Measurements from ENCODE around the gene TTLL5. TPM values are rescaled to one million over a fixed set of nuclear protein-coding genes. Genes with fewer than 3 reads are reported as not detected.
A peak's percentile ranks its signal among the peaks of the same experiment; 100 is the strongest.

The TTLL5 gene
- total RNA-seq, 1 donor from 2014 or later: 12.2 TPM

DNA sequence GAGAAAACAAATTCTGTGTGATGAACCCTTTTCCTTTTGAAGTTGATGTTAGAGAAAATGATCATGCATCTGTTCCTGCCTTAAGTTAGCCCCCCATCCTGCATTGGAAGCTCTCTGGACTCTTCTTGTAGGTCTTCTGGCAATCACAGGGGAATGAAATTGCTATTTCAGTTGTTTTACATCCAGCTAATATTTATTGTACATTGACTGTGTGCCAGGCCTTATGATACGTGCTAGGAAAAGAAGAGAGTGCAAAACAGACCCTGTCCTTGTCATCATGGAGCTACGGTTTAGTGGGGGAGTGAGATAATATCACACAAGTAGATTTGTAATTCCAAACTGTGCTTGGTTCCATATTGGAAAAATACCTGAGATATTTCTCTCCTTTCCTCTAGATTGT is 202.2 kb downstream of the TTLL5 start:
- DNase-seq (ENCODE audit: low read depth): no peak

DNA sequence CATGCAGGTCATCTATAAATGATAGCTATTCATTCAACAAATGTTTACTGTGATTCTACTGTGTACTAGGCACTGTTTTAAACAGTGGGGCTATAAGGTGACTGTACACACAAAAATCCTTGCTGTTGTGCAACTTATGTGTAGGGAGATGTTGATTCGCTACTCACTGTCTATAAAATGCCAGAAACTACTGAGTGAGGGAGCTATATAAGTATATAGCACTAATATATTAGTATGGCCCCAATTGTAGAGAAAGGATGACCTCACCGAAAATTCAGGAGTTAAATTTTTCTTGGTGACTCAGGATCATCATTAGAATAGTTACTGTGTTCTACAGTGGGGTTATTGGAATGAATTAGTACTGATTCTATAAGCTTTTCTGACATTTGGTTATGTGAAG is 203.3 kb downstream of the TTLL5 start:
- no peak for DNase-seq (ENCODE audit: low read depth)

- no peak for DNase-seq (ENCODE audit: low read depth)
Measured at GRCh38 chr14:75865531-75865930, 204.5 kb downstream of the TTLL5 start.

DNA sequence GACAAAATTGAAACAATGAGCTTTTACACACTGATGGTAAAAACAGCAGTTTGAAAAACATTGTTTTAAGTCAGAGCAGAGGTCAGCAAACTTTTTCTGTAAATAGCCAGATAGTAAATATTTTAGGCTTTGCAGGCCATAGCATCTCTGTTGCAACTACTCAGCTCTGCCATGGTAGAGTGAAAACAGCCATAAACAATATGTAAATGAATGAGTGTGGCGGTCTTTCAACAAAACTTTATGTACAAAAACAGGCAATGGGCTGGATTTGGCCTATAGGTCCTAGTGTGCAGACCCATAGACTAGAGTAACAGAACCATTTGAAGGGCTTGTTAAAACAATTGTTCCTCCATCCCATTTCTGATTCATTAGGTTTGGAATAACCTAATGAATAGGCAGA is 205.9 kb downstream of the TTLL5 start:
- no peak for DNase-seq (ENCODE audit: low read depth)

GRCh38 chr14:75871181-75871880 is 210.3 kb downstream of the TTLL5 start:
- DNase-seq (ENCODE audit: low read depth): peak; percentile 85

GRCh38 chr14:75875958-75876357 is 214.9 kb downstream of the TTLL5 start:
- peak; percentile 84 for DNase-seq (ENCODE audit: low read depth)

GRCh38 chr14:75876530-75876929 is 215.5 kb downstream of the TTLL5 start:
- DNase-seq (ENCODE audit: low read depth): no peak

- peak; percentile 47 for DNase-seq (ENCODE audit: low read depth)
Measured at GRCh38 chr14:75877292-75877691, 216.2 kb downstream of the TTLL5 start.

DNA sequence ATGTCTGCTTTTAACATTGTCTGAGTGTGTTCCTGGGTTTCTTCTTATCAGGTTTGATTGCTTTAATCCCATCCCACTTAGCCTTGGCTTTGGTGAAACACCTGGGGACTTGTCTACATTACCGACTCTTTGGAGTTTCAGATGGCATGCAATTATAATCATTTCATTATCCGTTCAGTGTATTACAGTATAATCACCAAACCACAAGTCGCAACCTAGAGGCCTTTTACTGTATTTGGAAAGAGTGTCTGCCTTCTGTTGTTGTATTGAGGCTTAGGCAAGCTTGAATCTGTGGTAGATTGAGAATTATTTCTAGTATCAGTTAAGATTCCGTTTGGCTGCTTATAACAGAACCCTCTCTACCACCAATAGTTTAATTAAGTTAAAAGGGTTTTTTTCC is 216.8 kb downstream of the TTLL5 start:
- DNase-seq (ENCODE audit: low read depth): no peak

DNA sequence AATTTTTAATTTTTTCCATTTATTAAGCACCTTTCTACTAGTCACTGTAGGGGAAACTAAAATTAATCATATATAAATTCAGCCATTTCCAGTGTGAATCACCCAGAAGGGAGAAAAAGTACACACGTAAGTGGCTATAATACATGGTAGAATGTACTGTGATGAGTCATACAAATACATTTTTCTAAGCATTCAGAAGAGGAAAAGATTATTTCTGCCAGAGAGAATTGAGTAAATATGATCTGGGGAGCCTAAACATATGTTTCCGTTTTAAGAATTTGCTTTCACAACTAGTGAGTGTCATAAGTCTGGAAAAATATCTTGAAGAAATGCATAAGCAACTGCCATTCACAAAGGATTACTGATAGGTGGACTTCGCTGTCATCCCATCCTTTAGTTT is 218.0 kb downstream of the TTLL5 start:
- DNase-seq (ENCODE audit: low read depth): no peak

DNA sequence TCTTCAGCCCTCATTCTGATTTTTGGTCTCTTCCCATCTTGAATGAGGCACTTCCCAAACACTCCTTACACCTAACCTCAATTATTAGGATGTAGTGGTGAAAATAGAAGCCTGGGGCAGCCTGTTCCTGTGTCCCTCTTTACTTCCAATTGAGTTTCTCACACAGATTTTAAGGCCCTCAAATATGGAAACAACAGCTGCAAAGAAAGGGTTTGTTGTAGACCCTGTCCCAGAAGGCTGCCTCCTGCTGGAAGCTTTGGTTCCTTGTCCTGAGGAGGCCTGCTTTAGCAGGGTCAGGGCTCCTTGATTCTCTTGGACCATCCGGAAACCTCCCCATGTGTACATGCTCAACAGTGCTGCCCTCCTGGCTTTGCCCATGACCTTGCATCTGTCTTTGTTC is 219.5 kb downstream of the TTLL5 start:
- DNase-seq (ENCODE audit: low read depth): peak; percentile 56

DNA sequence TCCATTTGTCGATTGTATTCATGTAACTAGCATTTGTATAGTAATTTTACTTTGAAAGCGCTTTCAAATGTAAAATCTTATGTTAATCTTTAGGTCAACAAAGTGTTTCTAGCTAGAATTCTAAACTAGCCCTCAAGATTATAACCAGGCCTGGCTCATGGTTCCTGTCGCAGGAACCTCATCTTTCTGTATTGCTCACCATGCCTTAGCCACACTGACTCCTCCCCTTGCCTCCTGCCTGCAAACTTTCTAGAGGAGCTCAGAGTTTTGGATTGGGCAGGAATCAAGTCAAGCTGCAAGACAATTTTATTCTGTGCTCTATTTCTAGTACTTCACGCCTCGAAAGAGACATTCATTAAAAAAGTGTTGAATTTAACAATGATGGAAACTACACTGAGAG is 220.9 kb downstream of the TTLL5 start:
- no peak for DNase-seq (ENCODE audit: low read depth)

DNA sequence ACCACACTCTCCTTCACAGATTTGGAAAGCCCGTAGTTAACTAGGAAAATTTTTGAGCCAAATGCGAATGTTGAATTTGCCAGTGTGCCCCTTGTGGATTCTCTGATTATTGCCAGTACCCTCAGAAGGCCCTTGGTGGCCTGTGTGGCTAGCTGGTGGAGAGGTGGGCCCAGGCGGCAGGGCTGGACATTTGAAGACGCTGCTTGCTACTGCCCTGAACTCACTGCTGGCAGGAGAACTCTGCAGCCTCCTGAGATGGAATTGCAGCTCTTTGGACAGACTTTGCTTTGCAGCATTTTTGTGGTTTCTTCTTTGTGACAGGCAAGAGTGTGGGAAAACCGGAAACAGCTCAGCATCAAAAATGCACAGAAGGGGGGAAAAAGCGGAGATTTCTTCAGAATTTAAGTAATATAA is 223.2 kb downstream of the TTLL5 start:
- DNase-seq (ENCODE audit: low read depth): peak; percentile 82

GRCh38 chr14:75885829-75886228 is 224.8 kb downstream of the TTLL5 start:
- DNase-seq (ENCODE audit: low read depth): peak; percentile 62

DNA sequence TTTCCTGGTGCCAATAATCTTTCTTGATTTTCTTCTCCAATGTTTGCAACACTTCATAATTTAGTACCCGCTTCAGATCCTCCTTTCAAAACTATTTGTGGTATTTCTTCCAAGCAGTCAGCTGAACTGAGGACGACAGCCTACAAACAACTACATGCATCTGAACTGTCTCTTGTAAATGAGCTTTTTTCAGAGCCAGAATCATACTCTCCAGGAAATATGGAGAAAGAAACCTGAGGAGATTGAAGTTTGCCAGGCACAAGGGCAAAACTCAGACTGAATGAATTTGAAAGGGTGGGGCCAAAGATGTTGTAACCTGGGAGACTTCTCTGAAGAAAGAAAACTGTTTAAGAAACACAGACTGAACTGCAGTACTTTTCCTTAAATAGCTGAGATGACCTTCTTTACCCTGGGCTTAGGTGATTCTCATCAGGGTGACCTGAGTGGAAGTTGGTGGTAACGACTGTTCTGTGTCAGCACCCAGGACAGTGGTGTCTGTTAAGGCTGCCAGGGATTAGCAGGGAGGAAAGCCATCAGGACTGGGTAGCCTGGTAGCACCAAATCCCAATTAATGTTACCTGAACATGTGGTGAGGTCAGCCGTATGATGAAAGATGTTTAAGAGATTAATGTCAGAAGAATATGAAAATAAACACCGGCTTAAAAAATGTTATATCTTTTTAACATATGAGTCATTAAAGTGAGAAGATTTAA is 225.7 kb downstream of the TTLL5 start:
- no peak for DNase-seq (ENCODE audit: low read depth)

DNA sequence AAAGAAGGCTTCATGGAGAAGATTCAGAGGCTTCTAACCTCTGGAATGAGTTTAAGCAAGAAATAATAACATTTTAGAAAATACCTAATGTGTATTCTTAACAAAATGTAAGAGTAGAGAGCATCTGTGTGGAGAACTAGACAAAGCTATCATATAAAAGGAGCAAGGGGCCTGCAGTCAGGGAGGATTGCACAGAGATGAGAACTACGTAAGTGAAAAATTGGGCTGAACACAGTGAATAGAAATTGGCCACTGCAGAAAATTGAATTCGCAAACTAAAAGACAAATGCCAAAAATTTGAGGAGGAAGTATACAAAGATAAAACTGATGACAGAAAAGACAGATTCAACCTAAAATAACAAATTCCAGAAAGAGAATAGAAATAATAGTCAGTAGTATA is 227.9 kb downstream of the TTLL5 start:
- no peak for DNase-seq (ENCODE audit: low read depth)

DNA sequence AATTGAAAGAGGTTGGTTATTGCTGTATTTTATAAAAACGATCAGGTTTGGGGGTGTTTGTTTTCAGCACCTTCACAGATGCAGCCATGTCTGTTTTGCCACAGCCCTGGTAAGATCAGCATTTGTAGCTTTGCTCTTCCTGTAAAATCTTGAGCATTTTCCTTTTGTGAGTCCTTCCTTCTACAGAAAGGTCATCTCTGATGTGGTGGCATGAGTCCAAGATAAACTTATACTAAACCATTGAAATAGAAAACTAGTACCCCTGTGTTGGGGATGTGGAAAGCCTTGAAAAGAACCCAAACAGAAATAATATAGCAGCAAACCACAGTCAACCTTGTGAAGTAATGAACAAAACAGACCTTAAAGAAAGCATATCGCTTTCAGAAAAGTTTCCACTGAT is 235.3 kb downstream of the TTLL5 start:
- DNase-seq (ENCODE audit: low read depth): no peak

- no peak for DNase-seq (ENCODE audit: low read depth)
Measured at GRCh38 chr14:75904311-75904710, 243.3 kb downstream of the TTLL5 start.

- DNase-seq (ENCODE audit: low read depth): peak; percentile 92
Measured at GRCh38 chr14:75905147-75905904, 244.3 kb downstream of the TTLL5 start.

DNA sequence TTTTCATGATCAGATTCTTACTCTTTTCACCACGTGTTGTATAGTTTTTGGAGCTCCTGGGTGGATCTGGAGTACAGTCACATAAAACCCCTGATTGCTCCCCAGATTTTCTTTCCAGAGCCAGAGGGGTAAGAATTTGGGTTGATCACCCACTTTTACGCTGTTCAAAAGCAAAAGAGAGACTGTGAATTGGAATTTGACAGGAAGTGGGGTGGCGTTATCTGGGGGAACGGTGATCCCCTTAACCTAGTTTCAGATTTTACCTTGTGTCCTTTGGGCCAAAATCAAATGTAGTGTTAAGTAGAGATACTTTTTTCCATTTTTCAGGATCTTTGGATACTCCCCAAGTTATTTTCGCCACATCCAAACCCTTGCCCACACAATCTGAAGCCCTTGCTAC is 245.2 kb downstream of the TTLL5 start:
- no peak for DNase-seq (ENCODE audit: low read depth)

- DNase-seq (ENCODE audit: low read depth): peak; percentile 76
Measured at GRCh38 chr14:75906680-75907280, 245.7 kb downstream of the TTLL5 start.
